T-helper 2 cell treated with Interferon-gamma antibody and Interleukin-4, amounts not matched to agents 5 μg/mL and 100 μg/mL, for 36 hours (primary cell): ENCODE results near the gene ARID4A.

Experiments used
- DNase-seq: peaks from one replicate; pipeline ENCODE4 v3.0.0; 2021; ENCODE audit warnings: low spot score
- H3K27ac Mint-ChIP-seq: one replicate; pipeline ENCODE4 v1.8.0; 2021; ENCODE audit warnings: mild to moderate bottlenecking, mixed read lengths
- H3K27me3 Mint-ChIP-seq: one replicate; pipeline ENCODE4 v1.8.0; 2021; ENCODE audit warnings: low read depth, mixed read lengths
- H3K36me3 Mint-ChIP-seq: one replicate; pipeline ENCODE4 v1.8.0; 2021; ENCODE audit warnings: low read depth, mixed read lengths
- H3K4me1 Mint-ChIP-seq: one replicate; pipeline ENCODE4 v1.8.0; 2021; ENCODE audit warnings: low read depth, mixed read lengths
- H3K4me3 Mint-ChIP-seq: one replicate; pipeline ENCODE4 v1.8.0; 2022; ENCODE audit warnings: mild to moderate bottlenecking, moderate library complexity, mixed read lengths
- H3K9me3 Mint-ChIP-seq: one replicate; pipeline ENCODE4 v1.8.0; 2021; ENCODE audit warnings: mixed read lengths

ARID4A gene

DNA sequence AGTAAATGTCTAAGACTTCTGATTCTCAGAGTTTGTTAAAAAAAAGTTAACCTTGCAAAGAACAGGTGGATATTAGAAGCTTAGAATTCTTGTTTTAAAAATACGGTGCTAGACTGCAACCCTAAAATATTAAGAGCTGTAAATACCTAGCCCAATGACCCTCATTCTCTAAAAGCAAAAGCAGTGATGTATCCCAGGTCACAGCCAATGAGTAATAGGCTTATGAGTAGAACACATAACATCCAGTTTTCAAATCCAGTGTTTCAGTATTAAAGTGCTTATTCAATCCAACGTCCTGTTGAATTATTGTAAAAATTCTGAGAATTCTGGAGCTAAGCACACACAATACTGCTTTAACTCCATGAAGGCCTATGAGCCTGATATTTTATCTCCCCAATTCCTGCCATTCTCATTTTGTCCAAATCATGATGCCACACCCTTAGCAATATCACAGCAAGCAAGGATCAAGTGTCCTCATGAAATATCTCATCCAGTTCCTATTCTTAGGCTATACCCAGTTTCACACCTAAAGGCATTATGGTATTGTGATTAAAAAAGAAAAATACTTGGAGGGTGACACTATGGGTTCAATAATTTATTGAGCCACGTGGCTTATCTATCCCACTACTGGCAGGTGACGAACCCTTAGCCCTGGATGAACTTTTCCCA, 15.3 kb upstream of the ARID4A start:
- peaks cover 46% of the 10 kb centered on the region for H3K4me1 Mint-ChIP-seq
- peaks cover 78% of the 10 kb centered on the region for H3K36me3 Mint-ChIP-seq
- H3K27ac Mint-ChIP-seq, result peak overlapping the region; percentile 74
- DNase-seq, result no peak
- H3K27me3 Mint-ChIP-seq, result no peaks in the 10 kb centered on the region
- no peaks in the 10 kb centered on the region for H3K9me3 Mint-ChIP-seq
- no peak overlapping the region for H3K4me3 Mint-ChIP-seq

- H3K27ac Mint-ChIP-seq, result no peak overlapping the region
- peaks cover 78% of the 10 kb centered on the region for H3K36me3 Mint-ChIP-seq
- peaks cover 48% of the 10 kb centered on the region for H3K4me1 Mint-ChIP-seq
- no peak for DNase-seq
- no peaks in the 10 kb centered on the region for H3K9me3 Mint-ChIP-seq
- no peak overlapping the region for H3K4me3 Mint-ChIP-seq
- no peaks in the 10 kb centered on the region for H3K27me3 Mint-ChIP-seq
Observed at GRCh38 chr14:58283730-58284129, 14.6 kb upstream of the ARID4A start.

GRCh38 chr14:58285132-58285531, 13.2 kb upstream of the ARID4A start:
- H3K36me3 Mint-ChIP-seq, result peaks cover 77% of the 10 kb centered on the region
- no peak overlapping the region for H3K4me3 Mint-ChIP-seq
- no peaks in the 10 kb centered on the region for H3K27me3 Mint-ChIP-seq
- peak overlapping the region; percentile 58 for H3K27ac Mint-ChIP-seq
- no peaks in the 10 kb centered on the region for H3K9me3 Mint-ChIP-seq
- no peak for DNase-seq
- H3K4me1 Mint-ChIP-seq, result peaks cover 54% of the 10 kb centered on the region

DNA sequence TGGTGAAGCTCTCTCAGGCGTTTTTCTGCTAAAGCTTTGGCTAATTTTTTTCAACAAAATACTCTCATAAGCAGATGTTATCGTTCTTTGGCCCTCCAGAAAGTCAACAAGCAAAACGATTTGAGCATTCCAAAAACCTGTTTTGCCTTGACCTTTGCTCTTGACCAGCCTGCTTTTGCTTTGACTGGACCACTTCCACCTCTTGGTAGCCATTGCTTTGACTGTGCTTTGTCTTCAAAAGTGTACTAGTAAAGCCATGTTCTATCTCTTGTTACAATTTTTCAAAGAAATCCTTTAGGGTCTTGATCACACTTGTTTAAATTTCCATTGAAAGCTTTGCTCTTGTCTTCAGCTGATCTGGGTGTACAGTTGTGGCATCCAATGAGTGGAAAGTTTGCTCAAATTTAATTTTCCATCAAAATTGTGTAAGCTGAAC, 10.7 kb upstream of the ARID4A start:
- H3K36me3 Mint-ChIP-seq, result peaks cover 68% of the 10 kb centered on the region
- no peak overlapping the region for H3K27ac Mint-ChIP-seq
- peaks cover 43% of the 10 kb centered on the region for H3K4me1 Mint-ChIP-seq
- no peaks in the 10 kb centered on the region for H3K27me3 Mint-ChIP-seq
- no peak for DNase-seq
- no peaks in the 10 kb centered on the region for H3K9me3 Mint-ChIP-seq
- no peak overlapping the region for H3K4me3 Mint-ChIP-seq

DNA sequence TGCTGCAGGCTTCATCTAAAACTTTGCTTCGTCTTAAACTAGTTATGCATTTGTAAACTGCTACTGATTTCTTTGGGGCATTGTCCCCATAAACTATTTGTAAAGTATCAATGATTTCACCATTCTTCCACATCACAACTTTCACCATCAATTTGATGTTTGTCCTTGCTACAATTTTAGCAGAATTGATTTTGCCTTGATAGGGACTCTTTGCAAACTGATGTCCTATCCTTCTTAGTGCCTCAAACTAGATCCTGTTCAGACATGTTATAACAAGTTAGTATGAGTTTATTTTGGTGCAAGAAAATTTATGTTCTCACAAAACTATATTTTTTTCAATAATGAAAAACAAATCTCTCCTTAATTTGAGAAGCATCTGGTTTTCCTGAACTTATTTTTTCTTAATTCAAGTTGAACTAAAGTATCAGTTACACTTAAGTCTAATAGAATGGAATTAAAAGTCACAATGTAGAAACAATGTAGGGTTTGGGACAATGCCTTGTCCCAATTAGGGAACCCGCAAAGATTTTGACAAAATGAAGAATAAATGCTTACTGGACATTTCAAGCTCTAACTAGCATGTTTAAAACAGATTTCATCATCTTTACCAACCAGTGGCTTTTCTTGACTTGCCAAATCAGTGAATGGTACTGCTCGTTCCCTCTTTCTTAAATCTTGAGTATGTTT, 10.1 kb upstream of the ARID4A start:
- Mint-ChIP-seq H3K4me1 (peaks cover 41% of the 10 kb centered on the region), H3K27me3 (no peaks in the 10 kb centered on the region), H3K9me3 (no peaks in the 10 kb centered on the region), H3K4me3 (no peak overlapping the region), H3K27ac (peak overlapping the region; percentile 18), H3K36me3 (peaks cover 68% of the 10 kb centered on the region)
- DNase-seq, result no peak

- no peak for DNase-seq
- no peaks in the 10 kb centered on the region for H3K9me3 Mint-ChIP-seq
- H3K36me3 Mint-ChIP-seq, result peaks cover 68% of the 10 kb centered on the region
- H3K4me1 Mint-ChIP-seq, result peaks cover 33% of the 10 kb centered on the region
- H3K27me3 Mint-ChIP-seq, result no peaks in the 10 kb centered on the region
- H3K4me3 Mint-ChIP-seq, result no peak overlapping the region
- no peak overlapping the region for H3K27ac Mint-ChIP-seq
Observed at GRCh38 chr14:58291646-58292045, 6.7 kb upstream of the ARID4A start.

- Mint-ChIP-seq H3K36me3 (peaks cover 71% of the 10 kb centered on the region), H3K4me3 (no peak overlapping the region), H3K4me1 (peaks cover 34% of the 10 kb centered on the region), H3K27me3 (no peaks in the 10 kb centered on the region), H3K27ac (no peak overlapping the region), H3K9me3 (no peaks in the 10 kb centered on the region)
- no peak for DNase-seq
Observed at GRCh38 chr14:58292187-58292586, 6.2 kb upstream of the ARID4A start.

DNA sequence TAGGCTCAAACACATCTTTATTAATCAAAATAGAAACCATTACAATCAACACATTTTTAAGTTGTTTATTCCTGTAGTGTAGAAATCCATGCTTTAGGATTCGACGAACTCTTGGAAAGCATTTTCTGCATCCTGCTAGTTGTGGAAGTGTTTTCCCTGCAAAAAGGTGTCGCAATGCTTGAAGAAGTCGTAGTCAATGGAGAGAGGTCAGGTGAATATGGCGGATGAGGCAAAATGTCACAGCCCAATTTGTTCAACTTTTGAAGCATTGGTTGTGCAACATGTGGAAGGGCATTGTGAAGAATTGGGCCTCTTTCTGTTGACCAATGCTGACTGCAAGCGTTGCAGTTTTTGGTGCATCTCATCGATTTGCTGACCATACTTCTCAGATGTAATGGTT, 4.2 kb upstream of the ARID4A start:
- Mint-ChIP-seq H3K4me3 (peak overlapping the region; percentile 27), H3K36me3 (peaks cover 52% of the 10 kb centered on the region), H3K27me3 (no peaks in the 10 kb centered on the region), H3K4me1 (peaks cover 25% of the 10 kb centered on the region), H3K27ac (no peak overlapping the region), H3K9me3 (no peaks in the 10 kb centered on the region)
- no peak for DNase-seq

DNA sequence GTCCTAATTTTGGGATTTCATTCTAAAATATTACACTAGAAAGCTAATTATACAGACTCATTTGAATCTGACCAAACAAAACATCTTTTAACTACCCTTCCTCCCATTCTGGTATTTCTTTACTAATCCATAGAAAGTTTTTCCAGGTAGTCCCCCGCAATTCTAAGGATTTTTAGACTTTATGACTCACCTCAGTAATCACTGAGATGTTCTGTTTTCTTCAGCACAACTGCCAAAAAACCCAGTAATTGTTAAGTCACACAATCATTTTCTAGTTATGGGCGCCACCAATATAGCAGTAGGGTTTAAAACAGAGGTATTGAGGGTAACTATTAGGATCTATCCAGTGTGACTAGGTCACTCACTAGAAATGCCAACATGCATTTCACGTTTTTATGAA, 1.6 kb upstream of the ARID4A start:
- H3K27me3 Mint-ChIP-seq, result no peaks in the 10 kb centered on the region

DNA sequence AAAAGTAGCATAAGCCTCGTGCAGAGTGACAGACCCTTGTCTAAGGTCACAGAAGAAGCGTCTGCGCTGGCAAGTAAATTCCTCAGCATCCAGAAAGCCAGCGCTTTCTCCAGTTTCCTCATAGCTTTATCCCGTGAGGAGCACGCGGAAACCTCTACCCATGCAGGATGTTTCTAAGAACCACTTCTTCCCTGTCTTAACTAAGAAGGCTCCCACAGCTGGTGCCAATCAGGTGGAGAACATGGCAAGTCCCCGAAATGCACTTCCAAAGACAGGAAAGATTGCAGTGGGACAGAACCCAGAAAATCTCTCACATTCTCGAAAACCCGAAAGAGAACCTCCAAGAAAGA, 968 bp upstream of the ARID4A start:
- Mint-ChIP-seq H3K4me1 (peaks cover 13% of the 10 kb centered on the region), H3K4me3 (no peak overlapping the region), H3K9me3 (no peaks in the 10 kb centered on the region), H3K27ac (no peak overlapping the region), H3K36me3 (peaks cover 51% of the 10 kb centered on the region), H3K27me3 (no peaks in the 10 kb centered on the region)
- no peak for DNase-seq

More for the DNA sequence above, 1.6 kb upstream of the ARID4A start:
- no peak overlapping the region for H3K4me3 Mint-ChIP-seq
- peaks cover 46% of the 10 kb centered on the region for H3K36me3 Mint-ChIP-seq
- no peaks in the 10 kb centered on the region for H3K9me3 Mint-ChIP-seq
- DNase-seq, result no peak
- no peak overlapping the region for H3K27ac Mint-ChIP-seq
- H3K4me1 Mint-ChIP-seq, result peaks cover 14% of the 10 kb centered on the region

- Mint-ChIP-seq H3K4me3 (no peak overlapping the region), H3K36me3 (peaks cover 48% of the 10 kb centered on the region), H3K4me1 (peaks cover 10% of the 10 kb centered on the region), H3K27me3 (no peaks in the 10 kb centered on the region), H3K9me3 (no peaks in the 10 kb centered on the region), H3K27ac (no peak overlapping the region)
- peak; percentile 98 for DNase-seq
Observed at GRCh38 chr14:58297762-58298476, 436 bp upstream of the ARID4A start.

GRCh38 chr14:58299401-58300330, 1.3 kb downstream of the ARID4A start:
- H3K4me1 Mint-ChIP-seq, result peaks cover 12% of the 10 kb centered on the region
- peak overlapping the region; percentile 98 for H3K4me3 Mint-ChIP-seq
- no peaks in the 10 kb centered on the region for H3K9me3 Mint-ChIP-seq
- DNase-seq, result peak; percentile 30
- H3K27ac Mint-ChIP-seq, result peak overlapping the region; percentile 93
- no peaks in the 10 kb centered on the region for H3K27me3 Mint-ChIP-seq
- peaks cover 42% of the 10 kb centered on the region for H3K36me3 Mint-ChIP-seq

- no peak for DNase-seq
- Mint-ChIP-seq H3K27me3 (no peaks in the 10 kb centered on the region), H3K27ac (no peak overlapping the region), H3K4me1 (peaks cover 15% of the 10 kb centered on the region), H3K4me3 (no peak overlapping the region), H3K36me3 (peaks cover 40% of the 10 kb centered on the region), H3K9me3 (no peaks in the 10 kb centered on the region)
Observed at GRCh38 chr14:58301416-58301815, 3.1 kb downstream of the ARID4A start.
